LNCAP (cell line): Measurements from ENCODE around the gene GRB10.

Experiments used
- CTCF ChIP-seq: fragments of 450-650 bp; IDR thresholded peaks from 2 replicates; pipeline ENCODE4 v1.5.1; 2017; ENCODE audit warnings: mild to moderate bottlenecking

Gene GRB10

GRCh38 chr7:50565559-50565916, 217.2 kb downstream of the GRB10 start:
- no peak for TF ChIP-seq CTCF

GRCh38 chr7:50564640-50565558, 217.8 kb downstream of the GRB10 start, which contains the start of gene DDC:
TSS of gene DDC (minus strand) at chr7:50565405. CDS start at chr7:50544085, 21,320 bp downstream.
- no peak for TF ChIP-seq CTCF

- TF ChIP-seq CTCF: no peak
These were observed 218.5 kb downstream of the GRB10 start for GRCh38 chr7:50564171-50564570.

- no peak for TF ChIP-seq CTCF
These were observed 220.6 kb downstream of the GRB10 start for GRCh38 chr7:50562136-50562535.

GRCh38 chr7:50560865-50561351, 221.8 kb downstream of the GRB10 start:
- no peak for TF ChIP-seq CTCF

GRCh38 chr7:50559881-50560280, 222.8 kb downstream of the GRB10 start:
- TF ChIP-seq CTCF: no peak

GRCh38 chr7:50558294-50559053, 224.2 kb downstream of the GRB10 start:
- TF ChIP-seq CTCF: no peak
